HPDE6-E6E7 (cell line): Measurements from ENCODE around the gene ZDHHC3.
A peak's percentile ranks its signal among the peaks of the same experiment; 100 is the strongest.
"Not testable (repeated sequence)": the region's sequence is repeated elsewhere in the genome, so short reads cannot be mapped to it uniquely, and the experiment has no call there.

Experiments used
- DNase-seq: peaks from one replicate; pipeline ENCODE4 v3.0.0; 2011; ENCODE audit warnings: missing footprints; ENCODE audit errors: extremely low spot score

Gene ZDHHC3

GRCh38 chr3:44995142-44995770 lies 19.3 kb upstream of the ZDHHC3 start:
- no peak for DNase-seq

GRCh38 chr3:44993471-44994205 lies 17.7 kb upstream of the ZDHHC3 start:
- peak; percentile 22 for DNase-seq

DNA sequence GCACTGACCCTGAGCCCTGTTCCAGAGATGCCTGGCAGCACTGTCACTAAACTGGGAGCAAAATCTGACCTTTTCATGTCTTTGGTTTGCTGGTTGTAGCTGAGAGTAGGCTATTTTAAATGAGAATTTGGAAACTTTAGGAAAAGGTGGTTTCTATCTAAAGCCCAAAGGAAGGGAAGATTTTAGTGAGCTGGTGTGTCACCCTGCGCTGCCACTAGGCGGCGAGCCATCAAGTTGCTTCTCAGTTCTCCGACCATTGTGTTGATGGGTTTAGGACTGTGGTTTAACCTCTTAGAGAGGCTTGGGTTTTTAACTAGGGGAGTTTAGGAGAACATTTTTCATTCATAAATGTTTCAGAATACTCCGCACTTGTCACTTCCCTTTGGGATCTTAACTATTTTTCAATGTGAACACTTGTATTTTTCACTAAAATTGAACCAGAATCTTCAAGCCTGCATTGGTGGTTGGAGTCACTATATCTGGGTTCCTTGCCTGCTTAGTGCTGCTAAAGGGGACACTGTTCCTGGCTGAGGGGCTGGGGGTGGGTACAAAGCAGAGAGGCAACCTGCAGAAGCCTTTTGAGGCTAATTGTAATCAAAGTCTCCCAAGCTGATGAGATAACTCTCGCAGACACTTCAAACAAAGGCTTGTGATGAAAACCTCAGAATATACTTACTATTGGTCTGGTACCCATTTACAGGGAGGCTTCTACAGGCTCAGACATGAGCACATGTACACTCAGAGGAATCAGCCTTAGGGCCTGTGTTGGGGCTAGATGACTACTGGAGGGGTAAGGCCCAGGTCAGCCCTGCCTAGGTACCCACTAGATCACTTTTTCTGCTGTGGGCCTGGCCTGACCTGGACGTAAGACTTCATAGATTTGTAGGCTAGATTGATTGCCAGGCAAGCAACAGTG lies 16.8 kb upstream of the ZDHHC3 start:
- peak; percentile 76 for DNase-seq

GRCh38 chr3:44991326-44991725 lies 15.4 kb upstream of the ZDHHC3 start:
- no peak for DNase-seq

- DNase-seq, result no peak
These were observed 13.8 kb upstream of the ZDHHC3 start for GRCh38 chr3:44989636-44990373.

DNA sequence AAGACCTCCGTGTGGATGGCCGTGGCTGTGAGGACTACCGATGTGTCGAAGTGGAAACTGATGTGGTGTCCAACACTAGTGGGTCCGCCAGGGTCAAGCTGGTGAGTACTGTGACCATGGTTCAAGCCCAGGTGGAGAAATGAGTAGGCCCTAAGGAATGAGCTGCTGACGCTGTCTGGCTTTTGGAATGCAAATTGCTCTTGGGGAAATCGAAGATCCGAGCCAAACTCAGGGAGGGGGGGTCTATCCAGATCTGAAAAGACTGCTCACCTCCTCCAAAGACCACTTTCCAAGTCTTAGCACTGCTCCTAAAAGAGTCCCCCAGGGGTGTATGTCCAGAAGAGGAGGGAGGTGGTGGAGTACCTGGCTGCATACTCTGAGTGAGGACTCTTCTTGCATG lies 13.2 kb upstream of the ZDHHC3 start:
- no peak for DNase-seq

DNA sequence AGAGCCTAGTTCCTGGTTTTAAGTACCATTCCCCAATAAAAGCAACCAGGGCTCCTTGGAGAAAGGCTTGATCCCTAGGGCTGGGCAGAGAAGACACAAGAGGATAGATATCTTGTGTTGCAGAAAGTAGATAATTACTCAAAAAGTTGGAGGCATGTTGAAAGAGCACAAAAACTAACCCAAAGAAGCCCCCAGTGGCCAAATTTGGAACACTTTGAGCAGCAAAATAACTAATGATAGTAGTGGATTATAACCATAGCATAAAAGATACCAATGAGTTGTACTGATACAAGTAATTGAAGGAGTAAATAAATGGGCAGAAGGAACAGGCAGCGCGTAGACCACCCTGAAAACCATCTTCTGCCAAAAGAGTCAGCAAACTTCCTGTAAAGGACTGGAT lies 12.1 kb upstream of the ZDHHC3 start:
- DNase-seq, result no peak

DNA sequence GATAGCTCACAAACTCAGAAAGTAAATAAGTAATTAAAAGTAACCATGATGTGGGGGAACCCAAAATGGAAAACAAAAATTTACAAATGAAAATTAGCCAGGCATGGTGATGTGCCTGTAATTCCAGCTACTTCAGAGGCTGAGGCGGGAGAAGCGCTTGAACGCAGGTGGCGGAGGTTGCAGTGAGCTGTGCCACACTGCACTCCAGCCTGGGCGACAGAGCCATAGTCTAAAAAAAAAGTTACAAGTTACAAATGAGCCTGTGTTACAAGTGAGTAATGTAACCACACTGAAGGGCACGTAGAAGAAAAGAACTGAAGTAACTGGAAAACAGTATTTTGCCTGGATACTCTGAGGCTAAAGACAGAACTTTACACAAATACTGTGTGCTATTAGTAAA lies 11.4 kb upstream of the ZDHHC3 start:
- DNase-seq, result no peak

- not testable (repeated sequence) for DNase-seq
These were observed 10.4 kb upstream of the ZDHHC3 start for GRCh38 chr3:44986330-44986729.

DNA sequence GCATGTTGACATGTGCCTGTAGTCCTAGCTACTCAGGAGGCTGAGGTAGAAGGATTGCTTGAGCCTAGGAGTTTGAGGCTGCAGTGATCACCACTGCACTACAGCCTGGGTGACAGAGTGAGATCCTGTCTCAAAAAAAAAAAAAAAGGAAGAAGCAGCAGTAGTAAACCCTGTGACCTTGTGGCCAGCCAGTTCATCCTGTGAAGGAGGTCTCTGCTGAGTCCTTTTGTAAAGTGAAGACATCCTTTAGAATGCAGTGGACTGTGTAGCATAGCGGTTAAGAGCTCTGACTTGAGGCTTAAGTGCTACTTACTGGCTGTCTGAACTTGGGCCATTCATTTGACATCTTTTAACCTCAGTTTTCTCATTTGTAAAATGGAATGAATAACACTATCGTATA lies 8.4 kb upstream of the ZDHHC3 start:
- DNase-seq, result no peak

DNA sequence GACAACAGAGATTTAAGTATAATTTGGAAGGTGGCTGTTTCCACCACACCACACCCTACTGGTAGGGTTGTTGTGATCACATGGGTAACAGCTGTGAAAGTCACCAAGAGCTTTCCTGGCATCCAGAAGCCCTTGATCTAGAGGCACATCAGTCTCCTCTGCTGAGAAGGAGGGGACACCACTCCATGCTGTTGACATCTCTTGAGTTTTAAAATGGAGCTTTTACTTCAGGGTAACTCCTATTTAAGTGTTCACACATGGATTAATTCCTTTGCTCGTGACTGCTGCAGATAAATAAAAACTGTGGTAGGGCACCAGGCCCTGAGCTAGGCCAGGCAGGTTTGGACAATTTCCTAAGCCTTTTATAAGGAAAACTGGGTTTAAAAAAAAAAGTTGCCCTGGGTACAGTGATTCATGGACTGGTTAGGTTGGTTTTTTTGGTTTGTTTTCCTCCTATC lies 7.5 kb upstream of the ZDHHC3 start:
- peak; percentile 60 for DNase-seq

DNA sequence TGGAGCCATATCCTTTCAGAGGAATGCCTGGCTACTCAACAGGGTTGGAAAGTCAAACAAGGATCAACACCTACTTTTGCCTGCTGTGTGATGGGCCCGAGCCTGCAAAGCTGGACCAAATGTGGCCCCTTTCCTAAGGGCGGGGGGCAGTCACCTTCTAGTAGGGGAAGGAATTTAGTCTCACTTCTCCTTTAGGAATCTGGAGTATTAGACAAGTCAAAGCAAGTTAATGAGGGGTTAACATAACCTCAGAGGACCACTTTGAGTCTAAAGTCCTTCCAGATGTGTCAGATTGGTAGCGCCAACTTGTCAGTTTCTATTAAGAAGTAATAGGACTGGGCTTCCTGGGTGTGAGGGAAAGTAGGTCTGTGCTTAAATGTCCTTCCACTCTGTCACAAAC lies 6.8 kb upstream of the ZDHHC3 start:
- no peak for DNase-seq

DNA sequence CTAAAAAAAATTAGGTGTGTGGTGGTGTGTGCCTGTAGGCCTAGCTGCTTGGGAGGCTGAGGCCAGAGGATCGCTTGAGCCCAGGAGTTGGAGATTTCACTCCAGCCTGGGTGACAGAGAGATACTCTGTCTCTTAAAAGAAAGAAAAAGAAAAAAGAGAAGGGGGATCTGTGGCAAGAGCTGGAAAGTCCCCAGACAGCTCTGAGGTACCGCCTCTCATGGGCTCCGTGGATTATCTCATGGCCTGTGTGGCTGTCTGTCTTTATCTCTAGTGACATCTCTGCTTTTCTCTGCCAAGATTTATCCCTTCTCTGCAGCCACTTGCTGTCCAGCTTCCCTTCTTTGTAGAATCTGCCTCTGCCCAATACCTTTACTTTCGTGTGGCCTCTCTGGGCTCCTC lies 5.8 kb upstream of the ZDHHC3 start:
- DNase-seq, result no peak

GRCh38 chr3:44981220-44981619 lies 5.2 kb upstream of the ZDHHC3 start:
- DNase-seq, result no peak

GRCh38 chr3:44974416-44974815 lies 1.6 kb downstream of the ZDHHC3 start:
- DNase-seq, result no peak

DNA sequence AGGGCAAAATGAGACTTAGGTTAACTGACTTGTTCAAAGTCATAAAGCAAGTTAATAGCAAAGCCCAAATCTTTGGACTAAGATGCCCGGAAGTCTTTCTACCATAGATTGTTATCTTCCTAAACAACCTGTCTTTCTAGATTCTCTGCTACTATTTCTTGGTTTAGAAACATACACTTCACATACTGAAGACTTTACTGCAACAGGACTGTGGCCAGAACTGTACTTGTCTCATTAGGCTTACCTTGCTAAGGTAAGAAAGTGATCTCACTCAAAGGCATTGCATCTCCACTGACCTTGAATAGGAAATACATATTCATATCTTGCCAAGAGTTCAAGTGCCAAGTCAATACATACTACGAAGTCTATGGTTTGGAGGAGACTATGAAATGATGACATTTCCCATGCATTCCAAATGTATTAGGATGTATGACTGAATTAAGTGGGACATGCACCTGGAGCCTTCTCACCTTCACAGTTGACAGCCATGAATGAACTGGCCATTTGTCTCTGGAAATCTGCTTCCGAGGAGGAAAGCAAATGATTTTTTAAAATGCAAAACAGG lies 5.0 kb downstream of the ZDHHC3 start:
- no peak for DNase-seq

- no peak for DNase-seq
These were observed 6.2 kb downstream of the ZDHHC3 start for GRCh38 chr3:44969828-44970179.

GRCh38 chr3:44969154-44969827 lies 6.7 kb downstream of the ZDHHC3 start:
- no peak for DNase-seq

DNA sequence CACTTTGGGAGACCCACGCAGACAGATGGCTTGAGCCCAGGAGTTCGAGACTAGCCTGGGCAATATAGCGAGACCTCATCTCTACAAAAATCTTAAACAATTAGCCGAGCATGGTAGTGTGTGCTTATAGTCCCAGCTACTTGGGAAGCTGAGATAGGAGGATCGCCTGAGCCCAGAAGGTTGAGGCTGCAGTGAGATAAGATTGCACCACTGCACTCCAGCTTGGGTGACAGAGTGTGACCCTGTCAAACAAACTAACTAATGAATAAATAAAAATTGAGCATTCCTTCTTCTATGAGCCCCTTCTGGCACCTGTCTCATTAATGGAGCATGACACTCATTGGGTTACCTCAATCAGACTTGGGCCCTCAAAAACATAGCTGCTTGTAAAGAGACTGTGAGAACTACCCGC lies 7.5 kb downstream of the ZDHHC3 start:
- no peak for DNase-seq

GRCh38 chr3:44966795-44967278 lies 9.1 kb downstream of the ZDHHC3 start:
- peak; percentile 29 for DNase-seq

GRCh38 chr3:44965165-44965564 lies 10.8 kb downstream of the ZDHHC3 start:
- DNase-seq, result no peak
